SH-SY5Y (cell line): ENCODE results near the gene AK5.

Experiments used
- GATA2 ChIP-seq: IDR thresholded peaks from 2 replicates; pipeline ENCODE4 v1.6.1; 2011; ENCODE audit warnings: mild to moderate bottlenecking, low read depth, low read length
- GATA3 ChIP-seq: IDR thresholded peaks from 2 replicates; pipeline ENCODE4 v1.6.1; 2011; ENCODE audit warnings: low read depth, mild to moderate bottlenecking, low read length, moderate library complexity

DNA sequence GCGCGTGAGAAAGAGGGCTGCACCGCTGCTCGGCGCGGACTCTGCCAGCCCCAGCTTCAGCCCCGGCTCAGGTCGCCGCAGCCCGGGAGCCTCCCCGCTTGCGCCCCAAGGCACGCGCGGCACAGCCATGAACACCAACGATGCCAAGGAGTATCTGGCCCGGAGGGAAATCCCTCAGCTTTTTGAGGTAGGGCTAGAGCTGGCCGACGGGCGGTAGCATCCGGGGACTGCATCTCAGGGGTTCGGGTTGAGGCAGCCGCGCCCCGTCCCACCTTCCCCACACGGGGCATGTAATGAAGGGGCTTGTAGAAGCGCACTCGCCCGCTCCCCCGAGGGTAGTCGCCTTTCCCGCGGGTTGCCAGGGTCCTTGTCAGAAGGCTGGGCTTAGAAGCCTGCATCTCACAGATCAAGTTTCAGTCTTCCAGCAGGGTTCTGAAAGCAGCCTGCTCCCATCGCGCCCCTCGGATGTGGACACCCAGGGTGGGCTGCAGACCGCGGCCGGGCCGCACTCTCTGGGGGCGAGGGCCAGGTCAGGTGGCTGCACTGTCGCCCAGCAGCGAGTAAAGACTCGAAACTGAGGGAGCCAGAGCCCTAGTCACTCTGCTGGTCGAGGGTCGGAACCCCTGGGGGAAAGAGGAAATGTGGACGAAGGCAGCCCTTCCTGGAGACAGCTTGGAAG lies 507 bp downstream of the AK5 start:
- TF ChIP-seq GATA2 = no peak
- no peak for TF ChIP-seq GATA3
